Left ventricle myocardium inferior (tissue), 1 donor: ENCODE measurements around the gene RASGRP2. TPM values are rescaled to one million over a fixed set of nuclear protein-coding genes. Genes with fewer than 3 reads are reported as not detected.
A peak's percentile ranks its signal among the peaks of the same experiment; 100 is the strongest.

Experiments used
- DNase-seq: peaks from one replicate; pipeline ENCODE4 v3.0.0-alpha.2; 2020
- H3K27ac ChIP-seq: fragments of 200-600 bp; replicated peaks from 2 replicates; pipeline ENCODE4 v1.8.0; 2021
- H3K27me3 ChIP-seq: fragments of 200-600 bp; 2 replicates; pipeline ENCODE4 v1.8.0; 2021; ENCODE audit warnings: low read depth
- H3K36me3 ChIP-seq: fragments of 200-600 bp; 2 replicates; pipeline ENCODE4 v1.8.0; 2021
- H3K4me1 ChIP-seq: fragments of 200-600 bp; 2 replicates; pipeline ENCODE4 v1.8.0; 2021
- H3K4me3 ChIP-seq: fragments of 200-600 bp; 2 replicates; pipeline ENCODE4 v1.8.0; 2021; ENCODE audit warnings: mild to moderate bottlenecking, moderate library complexity
- H3K9me3 ChIP-seq: fragments of 200-600 bp; replicated peaks from 2 replicates; pipeline ENCODE4 v1.8.0; 2021
- CTCF ChIP-seq: fragments of 200-600 bp; IDR thresholded peaks from 2 replicates; pipeline ENCODE4 v1.8.0; 2021; ENCODE audit warnings: antibody characterized with exemption, mild to moderate bottlenecking, borderline replicate concordance
- intact Hi-C: fragments of 100-400 bp; cut with micrococcal nuclease; formaldehyde crosslinking; loops from one replicate; pipeline ENCODE4 v1.11.0; 2022
- total RNA-seq: library from RNA; stranded (reverse); fragmentation: NEBNext Ultra II Directional; extraction: Animal tissue kit (Norgen Biotek cat#: 25700); gene quantifications from one replicate; pipeline ENCODE4 v1.2.1, GENCODE V29; 2021
- donor health status: DM: no; HTN: yes; CAD: no; lungs with severe emphysema.

The RASGRP2 gene
- total RNA-seq, 1 donor from 2014 or later, result 21.1 TPM

- Histone ChIP-seq H3K9me3 (no peaks in the 10 kb centered on the region), H3K4me3 (no peak overlapping the region), H3K4me1 (peaks cover 10% of the 10 kb centered on the region), H3K27ac (no peak overlapping the region), H3K27me3 (no peaks in the 10 kb centered on the region), H3K36me3 (peaks cover 35% of the 10 kb centered on the region)
- intact Hi-C loops, result no loop called here
- no peak for TF ChIP-seq CTCF
- DNase-seq, result no peak
Observed at GRCh38 chr11:64750361-64751054, 6.6 kb upstream of the RASGRP2 start.

GRCh38 chr11:64747961-64748665 is 4.2 kb upstream of the RASGRP2 start:
- Histone ChIP-seq H3K4me1 (peaks cover 31% of the 10 kb centered on the region), H3K27me3 (no peaks in the 10 kb centered on the region), H3K27ac (no peak overlapping the region), H3K4me3 (no peak overlapping the region), H3K9me3 (no peaks in the 10 kb centered on the region), H3K36me3 (peaks cover 27% of the 10 kb centered on the region)
- intact Hi-C loops, result no loop called here
- no peak for TF ChIP-seq CTCF
- DNase-seq, result peak; percentile 5

GRCh38 chr11:64746486-64746885 is 2.5 kb upstream of the RASGRP2 start:
- intact Hi-C loops, result no loop called here
- peaks cover 47% of the 10 kb centered on the region for H3K4me1 ChIP-seq
- no peaks in the 10 kb centered on the region for H3K27me3 ChIP-seq
- no peak for DNase-seq
- peaks cover 10% of the 10 kb centered on the region for H3K36me3 ChIP-seq
- peak overlapping the region; percentile 77 for H3K4me3 ChIP-seq
- no peaks in the 10 kb centered on the region for H3K9me3 ChIP-seq
- no peak for TF ChIP-seq CTCF
- peak overlapping the region; percentile 99 for H3K27ac ChIP-seq

GRCh38 chr11:64745521-64746328 is 1.8 kb upstream of the RASGRP2 start:
- H3K27ac ChIP-seq, result peak overlapping the region; percentile 99
- peak overlapping the region; percentile 77 for H3K4me3 ChIP-seq
- peaks cover 13% of the 10 kb centered on the region for H3K36me3 ChIP-seq
- intact Hi-C loops, result no loop called here
- DNase-seq, result peak; percentile 92
- no peak for TF ChIP-seq CTCF
- no peaks in the 10 kb centered on the region for H3K27me3 ChIP-seq
- no peaks in the 10 kb centered on the region for H3K9me3 ChIP-seq
- peaks cover 49% of the 10 kb centered on the region for H3K4me1 ChIP-seq

GRCh38 chr11:64745189-64745520 is 1.2 kb upstream of the RASGRP2 start:
- Histone ChIP-seq H3K27ac (peak overlapping the region; percentile 99), H3K4me1 (peaks cover 49% of the 10 kb centered on the region)
- intact Hi-C loops, result no loop called here

More at GRCh38 chr11:64745189-64745520, 1.2 kb upstream of the RASGRP2 start:
- Histone ChIP-seq H3K27me3 (no peaks in the 10 kb centered on the region), H3K4me3 (peak overlapping the region; percentile 77), H3K36me3 (peaks cover 7% of the 10 kb centered on the region), H3K9me3 (no peaks in the 10 kb centered on the region)
- DNase-seq, result peak; percentile 88
- no peak for TF ChIP-seq CTCF
